ENCODE results near the gene CBFA2T3. TPM values are rescaled to one million over a fixed set of nuclear protein-coding genes. Genes with fewer than 3 reads are reported as not detected.

Gene CBFA2T3
- total and polyA plus RNA-seq, 4 donors: 4.7 to 11.8 (median 6.6) TPM

DNA sequence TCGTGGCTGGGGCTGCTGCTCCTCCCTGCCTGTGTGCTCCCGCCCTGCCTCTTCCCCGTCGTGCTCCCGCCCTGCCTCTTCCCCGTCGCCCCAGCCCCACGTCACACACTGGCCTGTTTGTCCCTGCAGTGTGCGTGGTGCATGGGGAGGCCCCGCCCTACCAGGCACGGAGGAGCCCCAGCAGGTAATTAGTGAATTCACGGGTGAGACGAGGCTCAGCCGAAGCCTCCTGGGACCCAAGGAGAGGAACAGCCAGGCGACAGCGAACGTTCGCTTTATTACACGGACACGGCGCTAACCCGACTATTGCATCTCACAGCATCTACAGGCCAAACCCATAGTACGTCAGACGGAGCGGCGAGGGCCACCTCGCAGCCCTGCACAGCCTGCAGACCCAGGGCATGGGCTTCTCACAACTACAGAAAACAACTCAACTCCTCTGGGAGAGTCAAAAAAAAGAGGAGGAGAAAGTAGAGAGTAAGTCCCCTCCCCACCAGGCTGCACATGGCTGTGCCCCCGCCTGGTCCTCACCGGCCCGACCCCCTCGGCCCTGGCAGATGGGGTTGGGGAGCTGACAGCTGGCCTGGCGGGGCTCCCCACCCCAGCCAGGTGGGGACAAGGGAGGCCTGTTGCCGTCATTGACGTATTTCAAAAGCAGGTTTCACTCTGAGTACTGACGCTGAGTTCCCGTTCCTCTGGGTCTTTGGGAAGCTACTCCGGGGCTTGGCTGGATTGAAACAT is 106.2 kb downstream of the CBFA2T3 start:
- DNase-seq (no peak), ATAC-seq (ENCODE audit: insufficient read depth, low FRiP score) (no peak)
- Histone ChIP-seq H3K27me3 (ENCODE audit: control insufficient read depth in 3 of 3, insufficient read depth in 3 of 3, low read length in 2 of 3) (peaks cover 0 to 3% (median 3%) of the 10 kb centered on the region in 3 donors), H3K9ac (ENCODE audit: insufficient read depth in 1 of 2, low read length in 2 of 2) (no peak overlapping the region), H3K27ac (ENCODE audit: low read depth in 1 of 2, low read length in 1 of 2) (no peak overlapping the region), H3K9me3 (ENCODE audit: control insufficient read depth in 4 of 4, insufficient read depth in 3 of 4, low read length in 3 of 4) (no peaks in the 10 kb centered on the region), H3K36me3 (ENCODE audit: control insufficient read depth in 4 of 4, insufficient read depth in 4 of 4, low read length in 4 of 4) (peaks cover 0 to 1% (median 0%) of the 10 kb centered on the region in 4 donors), H3K4me3 (no peak overlapping the region), H3K4me1 (ENCODE audit: control insufficient read depth in 5 of 5, insufficient read depth in 5 of 5, low read length in 5 of 5) (peaks cover 0 to 7% (median 1%) of the 10 kb centered on the region in 5 donors)
- TF ChIP-seq, protein P1, sequence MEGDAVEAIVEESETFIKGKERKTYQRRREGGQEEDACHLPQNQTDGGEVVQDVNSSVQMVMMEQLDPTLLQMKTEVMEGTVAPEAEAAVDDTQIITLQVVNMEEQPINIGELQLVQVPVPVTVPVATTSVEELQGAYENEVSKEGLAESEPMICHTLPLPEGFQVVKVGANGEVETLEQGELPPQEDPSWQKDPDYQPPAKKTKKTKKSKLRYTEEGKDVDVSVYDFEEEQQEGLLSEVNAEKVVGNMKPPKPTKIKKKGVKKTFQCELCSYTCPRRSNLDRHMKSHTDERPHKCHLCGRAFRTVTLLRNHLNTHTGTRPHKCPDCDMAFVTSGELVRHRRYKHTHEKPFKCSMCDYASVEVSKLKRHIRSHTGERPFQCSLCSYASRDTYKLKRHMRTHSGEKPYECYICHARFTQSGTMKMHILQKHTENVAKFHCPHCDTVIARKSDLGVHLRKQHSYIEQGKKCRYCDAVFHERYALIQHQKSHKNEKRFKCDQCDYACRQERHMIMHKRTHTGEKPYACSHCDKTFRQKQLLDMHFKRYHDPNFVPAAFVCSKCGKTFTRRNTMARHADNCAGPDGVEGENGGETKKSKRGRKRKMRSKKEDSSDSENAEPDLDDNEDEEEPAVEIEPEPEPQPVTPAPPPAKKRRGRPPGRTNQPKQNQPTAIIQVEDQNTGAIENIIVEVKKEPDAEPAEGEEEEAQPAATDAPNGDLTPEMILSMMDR (IDR thresholded peaks at IDR 0.05; ENCODE audit: control extremely low read depth, extremely low read depth): no peak
- WGBS, 2 donors: 33 to 42% methylated on average over 37 of the region's 37 CpGs

DNA sequence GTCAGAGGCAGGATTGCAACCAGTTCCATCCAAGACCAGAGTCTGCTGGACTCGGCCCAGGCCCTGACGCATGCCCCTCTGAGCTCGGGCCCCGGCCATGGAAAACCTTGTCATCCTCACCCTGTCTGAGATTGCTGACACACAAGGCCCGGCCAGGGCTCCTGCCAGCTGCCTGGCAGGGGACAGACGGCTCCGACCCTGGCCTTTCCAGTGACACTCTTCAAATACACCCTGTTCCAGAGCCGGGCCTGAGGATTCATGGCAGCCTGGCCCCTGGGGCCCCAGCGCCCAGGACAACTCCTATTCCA is 107.4 kb downstream of the CBFA2T3 start:
- no peaks in the 10 kb centered on the region for H3K9me3 ChIP-seq (ENCODE audit: control insufficient read depth in 4 of 4, insufficient read depth in 3 of 4, low read length in 3 of 4)
- H3K36me3 ChIP-seq (ENCODE audit: control insufficient read depth in 4 of 4, insufficient read depth in 4 of 4, low read length in 4 of 4): peaks cover 0 to 1% (median 0%) of the 10 kb centered on the region in 4 donors
- ATAC-seq (ENCODE audit: insufficient read depth, low FRiP score): no peak
- H3K4me3 ChIP-seq: no peak overlapping the region
- peaks cover 0 to 3% (median 3%) of the 10 kb centered on the region in 3 donors for H3K27me3 ChIP-seq (ENCODE audit: control insufficient read depth in 3 of 3, insufficient read depth in 3 of 3, low read length in 2 of 3)
- WGBS, 2 donors: 76 to 85% methylated on average over 9 of the region's 9 CpGs
- DNase-seq: peak in 1 of 3 donors; percentile 22
- no peak overlapping the region for H3K9ac ChIP-seq (ENCODE audit: insufficient read depth in 1 of 2, low read length in 2 of 2)
- peaks cover 0 to 7% (median 1%) of the 10 kb centered on the region in 5 donors for H3K4me1 ChIP-seq (ENCODE audit: control insufficient read depth in 5 of 5, insufficient read depth in 5 of 5, low read length in 5 of 5)
- TF ChIP-seq, protein P1 (IDR thresholded peaks at IDR 0.05; ENCODE audit: control extremely low read depth, extremely low read depth): no peak
- no peak overlapping the region for H3K27ac ChIP-seq (ENCODE audit: low read depth in 1 of 2, low read length in 1 of 2)

DNA sequence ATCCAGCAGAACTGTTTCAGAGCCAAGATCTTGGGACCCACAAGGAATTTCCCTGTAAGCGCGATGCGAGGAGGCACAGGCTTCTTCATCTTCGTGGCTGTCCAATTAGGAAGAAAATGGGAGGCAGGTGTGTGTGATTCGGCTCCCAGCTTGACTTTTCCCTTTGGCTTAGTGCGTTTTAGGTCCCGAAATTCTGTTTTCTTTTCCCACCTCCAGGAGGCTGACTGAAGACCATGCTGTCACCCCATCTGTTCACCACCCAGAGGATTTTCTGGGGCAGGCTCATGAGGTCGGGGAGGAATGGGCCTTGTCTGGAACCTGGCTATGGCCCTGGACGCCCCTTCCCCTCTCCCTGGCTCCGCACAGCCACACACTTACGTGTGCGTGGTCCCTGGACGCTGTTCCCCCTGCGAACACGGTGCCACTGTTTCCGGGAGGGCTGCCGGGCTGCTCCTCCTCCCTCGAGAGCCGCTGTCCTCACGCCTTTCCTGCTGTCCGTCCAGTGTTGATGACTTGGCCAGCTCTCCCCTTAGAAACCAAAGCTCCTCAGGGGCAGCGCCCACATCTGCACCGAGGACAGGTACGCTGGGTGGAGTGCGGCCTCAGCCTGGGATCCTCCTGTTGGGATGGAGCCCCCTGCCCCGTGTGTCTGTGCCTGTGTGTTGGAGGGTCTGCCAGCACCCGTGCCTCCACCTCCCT is 107.9 kb downstream of the CBFA2T3 start:
- Histone ChIP-seq H3K27ac (ENCODE audit: low read depth in 1 of 2, low read length in 1 of 2) (no peak overlapping the region), H3K27me3 (ENCODE audit: control insufficient read depth in 3 of 3, insufficient read depth in 3 of 3, low read length in 2 of 3) (peaks cover 0 to 3% (median 3%) of the 10 kb centered on the region in 3 donors), H3K9me3 (ENCODE audit: control insufficient read depth in 4 of 4, insufficient read depth in 3 of 4, low read length in 3 of 4) (no peaks in the 10 kb centered on the region), H3K36me3 (ENCODE audit: control insufficient read depth in 4 of 4, insufficient read depth in 4 of 4, low read length in 4 of 4) (peaks cover 0 to under 1% (median 0%) of the 10 kb centered on the region in 4 donors), H3K4me3 (no peak overlapping the region), H3K9ac (ENCODE audit: insufficient read depth in 1 of 2, low read length in 2 of 2) (no peak overlapping the region), H3K4me1 (ENCODE audit: control insufficient read depth in 5 of 5, insufficient read depth in 5 of 5, low read length in 5 of 5) (peaks cover 0 to 7% (median 1%) of the 10 kb centered on the region in 5 donors)
- TF ChIP-seq, protein P1 (IDR thresholded peaks at IDR 0.05; ENCODE audit: control extremely low read depth, extremely low read depth): no peak
- WGBS, 2 donors: 77 to 90% methylated on average over 27 of the region's 27 CpGs
- ATAC-seq (ENCODE audit: insufficient read depth, low FRiP score) (no peak), DNase-seq (no peak)
